Measurements from ENCODE around the gene USP31.

GRCh38 chr16:23186171-23186570 lies 36.9 kb upstream of the USP31 start:
- TF ChIP-seq CTCF (IDR thresholded peaks at IDR 0.05) (no peak), POLR2A (IDR thresholded peaks at IDR 0.05) (no peak)
